HG03045 (cell line): ENCODE results near the gene YIF1A.
"Not testable (repeated sequence)": the region's sequence is repeated elsewhere in the genome, so short reads cannot be mapped to it uniquely, and the experiment has no call there.

Experiments used
- ATAC-seq: cut with Tn5 transposase; IDR thresholded peaks from one replicate; pipeline ENCODE4 v1.9.1; 2021; ENCODE audit warnings: mild to moderate bottlenecking, moderate library complexity; ENCODE audit not compliant: unreplicated experiment

YIF1A gene

DNA sequence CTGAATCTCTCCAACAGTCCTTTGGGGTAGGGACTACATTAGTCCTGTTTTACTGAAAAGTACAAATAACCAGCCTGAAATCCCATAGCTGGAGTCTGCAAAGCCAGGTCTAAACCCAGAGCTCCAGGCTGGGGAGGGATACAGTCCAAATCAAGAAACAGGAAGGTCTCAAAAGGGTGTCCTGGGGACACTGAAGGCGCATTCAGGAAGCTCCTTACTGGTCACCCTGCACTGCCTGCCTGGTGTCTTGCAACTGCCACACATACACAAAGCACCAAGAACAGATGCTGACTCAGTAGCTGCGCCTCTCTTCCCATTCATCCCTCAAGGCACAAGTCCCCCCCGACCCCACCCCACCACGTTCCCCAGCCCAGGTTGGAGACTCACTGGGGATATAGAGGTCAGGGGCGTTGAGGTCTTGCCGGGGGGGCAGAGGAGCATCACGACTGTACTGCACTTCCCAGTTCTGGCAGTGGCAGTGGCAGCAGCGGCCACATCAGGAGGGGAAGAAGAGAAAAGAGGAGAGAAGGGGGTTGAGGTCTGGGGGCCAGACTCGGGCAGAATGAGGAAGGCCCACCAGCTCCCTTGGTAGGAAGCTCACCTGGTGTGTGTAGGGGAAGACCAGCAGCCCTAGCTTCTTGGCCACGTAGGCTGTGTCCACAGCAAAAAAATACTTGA, 1.6 kb downstream of the YIF1A start:
- ATAC-seq = no peak

DNA sequence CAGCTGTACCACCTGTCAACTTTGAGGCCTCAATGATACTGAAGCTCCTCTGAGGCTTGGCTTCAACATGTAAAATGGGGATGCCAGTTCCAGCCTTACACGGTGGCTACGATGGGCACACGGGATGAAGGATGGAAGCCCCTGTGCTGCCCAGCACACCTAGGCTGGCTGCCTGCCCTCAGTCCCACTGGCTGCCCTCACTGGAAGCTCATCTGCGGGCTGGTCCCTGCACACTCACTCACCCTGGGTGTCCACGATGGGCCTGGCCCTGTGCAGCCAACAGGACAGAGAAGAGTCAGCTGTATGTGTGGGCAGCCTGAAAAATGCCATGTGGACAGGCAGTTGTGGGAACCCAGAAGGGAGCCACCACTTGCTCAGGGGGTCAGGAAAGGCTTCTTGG, 2.2 kb downstream of the YIF1A start:
- no peak for ATAC-seq

DNA sequence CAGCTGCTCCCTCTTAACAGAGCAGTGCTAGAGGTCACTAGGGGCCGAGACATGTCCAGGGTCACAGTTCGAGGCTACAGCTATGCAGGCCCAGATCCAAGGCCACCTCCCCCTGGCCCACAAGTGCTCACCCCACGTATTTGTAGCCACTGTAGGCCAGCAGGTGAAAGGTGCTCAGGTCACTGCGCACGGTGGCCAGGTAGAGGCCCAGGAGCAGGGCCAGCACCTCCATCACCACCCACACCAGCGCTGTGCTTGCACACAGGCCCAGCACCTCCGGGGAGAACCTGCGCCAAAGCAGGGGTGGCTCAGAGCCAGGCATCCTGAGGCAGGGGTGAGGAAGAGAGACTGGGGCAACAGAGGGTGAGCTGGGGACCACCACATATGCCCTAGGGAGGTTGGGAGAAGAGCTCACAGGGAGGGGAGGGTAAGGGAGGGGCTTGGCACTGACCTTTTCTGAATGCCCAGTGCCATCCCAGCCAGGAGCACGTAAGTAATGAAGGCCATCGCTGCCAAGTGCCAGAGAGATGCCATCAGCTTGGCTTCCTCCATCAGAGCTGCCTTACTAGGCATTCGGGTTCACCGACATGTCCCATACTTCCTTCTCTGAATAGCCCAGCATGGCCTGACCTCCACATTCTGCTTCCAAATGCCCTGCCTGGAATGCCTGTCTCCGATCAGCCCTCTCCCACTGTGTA, 3.5 kb downstream of the YIF1A start:
- ATAC-seq = no peak

- ATAC-seq = no peak
Observed at GRCh38 chr11:66284526-66285078, 4.3 kb downstream of the YIF1A start.

DNA sequence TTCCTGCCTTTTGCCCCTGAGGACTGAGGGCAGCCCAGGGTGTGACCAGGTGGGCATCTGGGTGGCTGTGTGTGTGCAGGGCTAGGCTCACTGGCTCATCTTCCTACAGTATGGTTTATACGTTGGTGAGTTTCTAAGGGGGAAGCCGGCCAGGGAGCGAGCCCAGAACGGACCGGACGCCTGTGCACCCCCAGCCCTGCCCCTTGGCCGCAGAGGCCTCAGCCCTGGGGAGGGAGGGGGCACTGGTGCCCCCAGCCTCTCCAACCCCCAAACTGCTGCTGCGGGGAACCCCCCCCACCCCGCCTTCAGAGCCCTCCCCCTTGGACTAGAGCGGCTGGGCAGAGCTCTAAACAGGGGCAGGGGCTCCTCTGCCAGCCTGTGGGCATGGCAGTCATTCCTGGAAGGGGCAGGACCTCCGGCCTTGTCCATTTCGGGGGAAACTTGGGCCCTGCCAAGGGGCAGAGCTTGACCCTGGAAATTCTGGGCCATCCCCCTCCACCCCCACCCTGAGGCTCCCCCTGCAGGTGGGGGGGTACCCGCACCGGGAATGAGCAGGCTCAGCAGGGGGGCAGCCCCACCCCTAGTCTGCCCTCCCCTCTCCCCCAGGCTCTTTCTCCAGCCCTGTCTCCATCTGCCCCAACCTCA, 5.4 kb downstream of the YIF1A start:
- ATAC-seq = no peak

- ATAC-seq = peak; percentile 70
Observed at GRCh38 chr11:66282468-66283455, 6.2 kb downstream of the YIF1A start.

- ATAC-seq = no peak
Observed at GRCh38 chr11:66281776-66282467, 7.0 kb downstream of the YIF1A start.

DNA sequence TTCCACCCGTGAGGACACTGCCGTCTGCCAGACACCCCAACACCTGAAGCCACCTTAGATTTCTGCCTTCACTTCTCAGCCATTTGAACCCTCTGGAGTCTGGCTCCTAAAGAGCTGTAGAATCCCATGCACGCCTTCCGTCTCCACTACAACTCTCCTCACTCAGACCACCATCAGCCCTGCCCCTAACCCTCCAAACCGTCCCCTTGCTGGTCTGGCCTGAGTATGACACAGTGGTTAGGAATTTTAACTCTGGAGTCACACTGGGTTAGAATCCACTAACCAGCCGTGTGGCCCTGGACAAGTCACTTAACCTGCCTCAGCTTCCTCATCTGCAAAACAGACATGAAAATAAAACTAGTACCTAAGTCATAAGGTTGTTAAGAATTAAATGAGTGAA, 7.9 kb downstream of the YIF1A start:
- no peak for ATAC-seq

DNA sequence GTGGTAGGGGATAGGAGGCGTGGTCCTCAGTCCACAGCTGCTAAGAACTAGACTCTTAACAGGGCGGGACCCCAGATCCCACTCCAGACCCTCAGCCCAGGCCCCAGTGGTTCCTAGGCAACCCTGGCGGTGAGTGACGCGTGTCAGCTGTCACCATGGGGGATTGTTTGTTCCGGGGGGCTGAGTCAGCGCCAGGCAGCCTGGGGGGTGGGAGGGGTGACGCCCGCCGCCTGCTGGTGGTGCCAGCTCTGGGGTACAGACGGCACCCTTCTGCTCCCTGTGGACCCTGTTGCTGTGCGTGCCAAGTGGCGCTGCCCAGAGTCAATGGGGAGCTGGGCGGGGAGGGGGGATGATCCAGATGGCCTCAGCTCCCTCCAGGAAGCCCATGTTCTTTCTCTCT, 8.5 kb downstream of the YIF1A start:
- no peak for ATAC-seq

GRCh38 chr11:66279092-66279734, 9.7 kb downstream of the YIF1A start:
- no peak for ATAC-seq

- ATAC-seq = no peak
Observed at GRCh38 chr11:66278363-66279091, 10.4 kb downstream of the YIF1A start.

GRCh38 chr11:66277471-66278362, 11.2 kb downstream of the YIF1A start, which contains the start of gene CNIH2:
CNIH2 (plus strand) TSS chr11:66278175; CDS start chr11:66278457, 282 bp downstream.
- no peak for ATAC-seq

DNA sequence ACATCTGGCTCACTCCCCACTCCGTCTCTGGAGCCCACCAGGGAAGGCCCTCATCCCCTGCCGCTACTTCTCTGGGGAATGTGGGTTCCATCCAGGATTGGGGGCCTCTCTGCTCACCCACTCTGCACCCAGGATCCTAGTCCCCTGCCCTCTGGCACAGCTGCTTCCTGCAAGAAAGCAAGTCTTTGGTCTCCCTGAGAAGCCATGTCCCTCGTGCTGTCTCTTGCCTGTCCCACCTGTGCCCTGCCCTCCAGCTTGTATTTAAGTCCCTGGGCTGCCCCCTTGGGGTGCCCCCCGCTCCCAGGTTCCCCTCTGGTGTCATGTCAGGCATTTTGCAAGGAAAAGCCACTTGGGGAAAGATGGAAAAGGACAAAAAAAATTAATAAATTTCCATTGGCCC, 11.9 kb downstream of the YIF1A start:
- not testable (repeated sequence) for ATAC-seq

DNA sequence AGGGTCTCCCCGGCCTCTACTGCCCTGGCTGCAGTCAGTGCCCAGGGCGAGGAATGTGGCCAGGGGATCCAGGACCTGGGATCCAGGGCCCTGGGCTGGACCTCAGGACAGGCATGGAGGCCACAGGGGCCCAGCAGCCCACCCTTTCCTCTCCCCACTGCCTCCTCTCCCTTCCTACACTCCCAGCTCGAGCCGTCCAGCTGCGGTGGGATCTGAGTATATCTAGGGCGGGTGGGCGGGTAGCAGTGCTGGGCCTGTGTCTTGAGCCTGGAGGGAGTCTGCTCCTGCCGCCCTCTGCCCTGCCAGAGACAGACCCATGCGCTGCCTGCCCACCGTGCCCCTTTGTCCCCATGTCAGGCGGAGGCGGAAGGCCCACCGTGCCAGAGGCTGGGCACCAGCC, 12.3 kb downstream of the YIF1A start:
- ATAC-seq = not testable (repeated sequence)

DNA sequence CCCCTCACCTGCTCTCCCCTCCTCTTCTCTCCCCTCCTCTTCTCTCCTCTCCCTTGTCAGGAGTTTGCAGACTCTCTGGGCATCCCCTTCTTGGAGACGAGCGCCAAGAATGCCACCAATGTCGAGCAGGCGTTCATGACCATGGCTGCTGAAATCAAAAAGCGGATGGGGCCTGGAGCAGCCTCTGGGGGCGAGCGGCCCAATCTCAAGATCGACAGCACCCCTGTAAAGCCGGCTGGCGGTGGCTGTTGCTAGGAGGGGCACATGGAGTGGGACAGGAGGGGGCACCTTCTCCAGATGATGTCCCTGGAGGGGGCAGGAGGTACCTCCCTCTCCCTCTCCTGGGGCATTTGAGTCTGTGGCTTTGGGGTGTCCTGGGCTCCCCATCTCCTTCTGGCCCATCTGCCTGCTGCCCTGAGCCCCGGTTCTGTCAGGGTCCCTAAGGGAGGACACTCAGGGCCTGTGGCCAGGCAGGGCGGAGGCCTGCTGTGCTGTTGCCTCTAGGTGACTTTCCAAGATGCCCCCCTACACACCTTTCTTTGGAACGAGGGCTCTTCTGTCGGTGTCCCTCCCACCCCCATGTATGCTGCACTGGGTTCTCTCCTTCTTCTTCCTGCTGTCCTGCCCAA, 12.8 kb downstream of the YIF1A start:
- ATAC-seq = no peak

GRCh38 chr11:66275396-66275795, 13.5 kb downstream of the YIF1A start:
- no peak for ATAC-seq

GRCh38 chr11:66274219-66274618, 14.7 kb downstream of the YIF1A start:
- ATAC-seq = no peak
